ENCODE measurements around the gene CSNK2B.
A peak's percentile ranks its signal among the peaks of the same experiment; 100 is the strongest.

Gene CSNK2B

GRCh38 chr6:31652925-31653724 lies 12.8 kb upstream of the CSNK2B start:
- peaks cover 16% of the 10 kb centered on the region for H3K36me3 ChIP-seq (ENCODE audit: control insufficient read depth, insufficient read depth, low read length)
- H3K4me3 ChIP-seq (ENCODE audit: insufficient read depth, low read depth, low read length): peak overlapping the region; percentile 92
- WGBS, 2 experiments: 18% methylated on average over 37 of the region's 37 CpGs
- H3K27ac ChIP-seq (ENCODE audit: insufficient read depth, low read depth, low read length, poor library complexity, severe bottlenecking): peak overlapping the region; percentile 99
- H3K9me3 ChIP-seq (ENCODE audit: control insufficient read depth, low read length): no peaks in the 10 kb centered on the region
- no peaks in the 10 kb centered on the region for H3K27me3 ChIP-seq (ENCODE audit: control insufficient read depth, insufficient read depth, low read length, poor library complexity, severe bottlenecking)
- peaks cover 10% of the 10 kb centered on the region for H3K4me1 ChIP-seq (ENCODE audit: control insufficient read depth, insufficient read depth, low read length)

GRCh38 chr6:31654574-31655348 lies 11.1 kb upstream of the CSNK2B start:
- no peaks in the 10 kb centered on the region for H3K9me3 ChIP-seq (ENCODE audit: control insufficient read depth, low read length)
- peaks cover under 1% of the 10 kb centered on the region for H3K36me3 ChIP-seq (ENCODE audit: control insufficient read depth, insufficient read depth, low read length)
- no peaks in the 10 kb centered on the region for H3K27me3 ChIP-seq (ENCODE audit: control insufficient read depth, insufficient read depth, low read length, poor library complexity, severe bottlenecking)
- no peak overlapping the region for H3K27ac ChIP-seq (ENCODE audit: insufficient read depth, low read depth, low read length, poor library complexity, severe bottlenecking)
- WGBS, 2 experiments: 93 to 97% methylated on average over 8 of the region's 8 CpGs
- no peak overlapping the region for H3K4me3 ChIP-seq (ENCODE audit: insufficient read depth, low read depth, low read length)
- peaks cover 24% of the 10 kb centered on the region for H3K4me1 ChIP-seq (ENCODE audit: control insufficient read depth, insufficient read depth, low read length)

GRCh38 chr6:31655349-31656237 lies 10.3 kb upstream of the CSNK2B start, which contains the start of gene APOM:
TSS of gene APOM (plus strand) at chr6:31655894. CDS start at chr6:31655967, 73 bp downstream.
- Histone ChIP-seq H3K27me3 (ENCODE audit: control insufficient read depth, insufficient read depth, low read length, poor library complexity, severe bottlenecking) (no peaks in the 10 kb centered on the region), H3K4me3 (ENCODE audit: insufficient read depth, low read depth, low read length) (no peak within 1 kb of the TSS), H3K27ac (ENCODE audit: insufficient read depth, low read depth, low read length, poor library complexity, severe bottlenecking) (no peak within 1 kb of the TSS), H3K4me1 (ENCODE audit: control insufficient read depth, insufficient read depth, low read length) (peaks cover 24% of the 10 kb centered on the region), H3K36me3 (ENCODE audit: control insufficient read depth, insufficient read depth, low read length) (no peaks in the 10 kb centered on the region), H3K9me3 (ENCODE audit: control insufficient read depth, low read length) (no peaks in the 10 kb centered on the region)
- 88 to 93% methylated on average over 8 of the region's 8 CpGs for WGBS, 2 experiments

GRCh38 chr6:31657406-31658157 lies 8.3 kb upstream of the CSNK2B start:
- Histone ChIP-seq H3K36me3 (ENCODE audit: control insufficient read depth, insufficient read depth, low read length) (no peaks in the 10 kb centered on the region), H3K9me3 (ENCODE audit: control insufficient read depth, low read length) (no peaks in the 10 kb centered on the region), H3K27ac (ENCODE audit: insufficient read depth, low read depth, low read length, poor library complexity, severe bottlenecking) (no peak overlapping the region), H3K4me1 (ENCODE audit: control insufficient read depth, insufficient read depth, low read length) (peaks cover 14% of the 10 kb centered on the region), H3K27me3 (ENCODE audit: control insufficient read depth, insufficient read depth, low read length, poor library complexity, severe bottlenecking) (no peaks in the 10 kb centered on the region), H3K4me3 (ENCODE audit: insufficient read depth, low read depth, low read length) (no peak overlapping the region)
- 90 to 94% methylated on average over 6 of the region's 6 CpGs for WGBS, 2 experiments

- H3K4me1 ChIP-seq (ENCODE audit: control insufficient read depth, insufficient read depth, low read length): peaks cover 18% of the 10 kb centered on the region
- WGBS, 2 experiments: 88 to 91% methylated on average over 4 of the region's 4 CpGs
- no peaks in the 10 kb centered on the region for H3K9me3 ChIP-seq (ENCODE audit: control insufficient read depth, low read length)
- H3K27ac ChIP-seq (ENCODE audit: insufficient read depth, low read depth, low read length, poor library complexity, severe bottlenecking): no peak overlapping the region
- H3K36me3 ChIP-seq (ENCODE audit: control insufficient read depth, insufficient read depth, low read length): no peaks in the 10 kb centered on the region
- no peaks in the 10 kb centered on the region for H3K27me3 ChIP-seq (ENCODE audit: control insufficient read depth, insufficient read depth, low read length, poor library complexity, severe bottlenecking)
- no peak overlapping the region for H3K4me3 ChIP-seq (ENCODE audit: insufficient read depth, low read depth, low read length)
Measured at GRCh38 chr6:31658158-31658688, 7.7 kb upstream of the CSNK2B start.

- peaks cover 27% of the 10 kb centered on the region for H3K4me1 ChIP-seq (ENCODE audit: control insufficient read depth, insufficient read depth, low read length)
- no peak overlapping the region for H3K27ac ChIP-seq (ENCODE audit: insufficient read depth, low read depth, low read length, poor library complexity, severe bottlenecking)
- H3K4me3 ChIP-seq (ENCODE audit: insufficient read depth, low read depth, low read length): peak overlapping the region; percentile 66
- no peaks in the 10 kb centered on the region for H3K9me3 ChIP-seq (ENCODE audit: control insufficient read depth, low read length)
- WGBS, 2 experiments: 95% methylated on average over 13 of the region's 13 CpGs
- no peaks in the 10 kb centered on the region for H3K36me3 ChIP-seq (ENCODE audit: control insufficient read depth, insufficient read depth, low read length)
- no peaks in the 10 kb centered on the region for H3K27me3 ChIP-seq (ENCODE audit: control insufficient read depth, insufficient read depth, low read length, poor library complexity, severe bottlenecking)
Measured at GRCh38 chr6:31658983-31659648, 6.8 kb upstream of the CSNK2B start.

GRCh38 chr6:31659649-31660380 lies 6.1 kb upstream of the CSNK2B start:
- WGBS, 2 experiments: 56 to 58% methylated on average over 13 of the region's 13 CpGs
- peak overlapping the region; percentile 31 for H3K27ac ChIP-seq (ENCODE audit: insufficient read depth, low read depth, low read length, poor library complexity, severe bottlenecking)
- peaks cover 31% of the 10 kb centered on the region for H3K4me1 ChIP-seq (ENCODE audit: control insufficient read depth, insufficient read depth, low read length)
- H3K27me3 ChIP-seq (ENCODE audit: control insufficient read depth, insufficient read depth, low read length, poor library complexity, severe bottlenecking): no peaks in the 10 kb centered on the region
- no peaks in the 10 kb centered on the region for H3K36me3 ChIP-seq (ENCODE audit: control insufficient read depth, insufficient read depth, low read length)
- peak overlapping the region; percentile 66 for H3K4me3 ChIP-seq (ENCODE audit: insufficient read depth, low read depth, low read length)
- no peaks in the 10 kb centered on the region for H3K9me3 ChIP-seq (ENCODE audit: control insufficient read depth, low read length)

GRCh38 chr6:31660381-31661261 lies 5.3 kb upstream of the CSNK2B start, which contains the start of gene C6orf47:
TSS of gene C6orf47 (minus strand) at chr6:31660778. CDS start at chr6:31659947, 831 bp downstream.
- Histone ChIP-seq H3K4me1 (ENCODE audit: control insufficient read depth, insufficient read depth, low read length) (peaks cover 31% of the 10 kb centered on the region), H3K9me3 (ENCODE audit: control insufficient read depth, low read length) (no peaks in the 10 kb centered on the region), H3K4me3 (ENCODE audit: insufficient read depth, low read depth, low read length) (peak within 1 kb of the TSS; percentile 66), H3K27me3 (ENCODE audit: control insufficient read depth, insufficient read depth, low read length, poor library complexity, severe bottlenecking) (no peaks in the 10 kb centered on the region), H3K36me3 (ENCODE audit: control insufficient read depth, insufficient read depth, low read length) (no peaks in the 10 kb centered on the region), H3K27ac (ENCODE audit: insufficient read depth, low read depth, low read length, poor library complexity, severe bottlenecking) (peak within 1 kb of the TSS; percentile 62)
- WGBS, 2 experiments: 1 to 2% methylated on average over 52 of the region's 52 CpGs

Data from ectodermal cell (in vitro differentiated cells).